PC-9 (cell line): Measurements from ENCODE around the gene PFDN6. TPM values are rescaled to one million over a fixed set of nuclear protein-coding genes. Genes with fewer than 3 reads are reported as not detected.
A peak's percentile ranks its signal among the peaks of the same experiment; 100 is the strongest.

Experiments
- BruUV-seq: library from RNA; stranded (reverse); fragments of 400-500 nt; replicated peaks from 2 replicates; lab custom pipeline; 2021; lab: Mats Ljungman, UMichigan
- CTCF ChIA-PET: fragments of 300-600 bp; sonication (Branson Sonifier 250); formaldehyde crosslinking; loops from one replicate; lab custom pipeline; 2022; ENCODE audit warnings: antibody characterized with exemption; lab: Charles Lee
- POLR2A ChIA-PET: fragments of 300-600 bp; sonication (Branson Sonifier 250); formaldehyde crosslinking; loops from one replicate; lab custom pipeline; 2022; ENCODE audit warnings: antibody characterized with exemption; ENCODE audit not compliant: unreplicated experiment; lab: Charles Lee
- DNase-seq, 2 experiments: peaks; one replicate each; pipeline versions ENCODE4 v3.0.0 to v3.0.0-alpha.2; 2015 to 2022; ENCODE audit warnings: mixed read lengths in 1 of 2
- H2AFZ ChIP-seq: fragments of 200-600 bp; sonication (generic); 2 replicates; pipeline ENCODE4 v1.8.1; 2017; ENCODE audit warnings: antibody characterized with exemption
- H3F3A ChIP-seq: fragments of 200-600 bp; sonication (generic); 2 replicates; pipeline ENCODE4 v1.8.1; 2017; ENCODE audit warnings: antibody characterized with exemption, mild to moderate bottlenecking, low read depth; ENCODE audit not compliant: insufficient read depth
- H3K27ac ChIP-seq: fragments of 200-600 bp; sonication (generic); 2 replicates; pipeline ENCODE4 v1.6.1; 2016; ENCODE audit warnings: mixed run types
- H3K27me3 ChIP-seq: fragments of 200-600 bp; sonication (generic); 2 replicates; pipeline ENCODE4 v1.6.1; 2016; ENCODE audit warnings: low read depth, mixed run types; ENCODE audit not compliant: insufficient read depth
- H3K36me3 ChIP-seq: fragments of 200-600 bp; sonication (generic); 2 replicates; pipeline ENCODE4 v1.6.1; 2016; ENCODE audit warnings: low read depth, mixed run types
- H3K4me1 ChIP-seq: fragments of 200-600 bp; sonication (generic); replicated peaks from 2 replicates; pipeline ENCODE4 v1.6.1; 2016; ENCODE audit warnings: mixed run types; ENCODE audit not compliant: insufficient read depth
- H3K4me2 ChIP-seq: fragments of 200-600 bp; sonication (generic); 2 replicates; pipeline ENCODE4 v1.6.1; 2017; ENCODE audit warnings: mixed run types
- H3K4me3 ChIP-seq: fragments of 200-600 bp; sonication (generic); 2 replicates; pipeline ENCODE4 v1.6.1; 2016; ENCODE audit warnings: mixed run types
- H3K79me2 ChIP-seq: fragments of 200-600 bp; sonication (generic); 2 replicates; pipeline ENCODE4 v1.6.1; 2017; ENCODE audit warnings: low read depth, mixed run types
- H3K9me2 ChIP-seq: fragments of 200-600 bp; sonication (generic); 2 replicates; pipeline ENCODE4 v1.8.1; 2017; ENCODE audit warnings: mild to moderate bottlenecking; ENCODE audit not compliant: insufficient read depth
- H3K9me3 ChIP-seq: fragments of 200-600 bp; sonication (generic); 2 replicates; pipeline ENCODE4 v1.8.1; 2016; ENCODE audit warnings: low read depth; ENCODE audit not compliant: insufficient read depth
- H4K20me1 ChIP-seq: fragments of 200-600 bp; sonication (generic); 2 replicates; pipeline ENCODE4 v1.8.1; 2017; ENCODE audit not compliant: insufficient read depth
- CTCF ChIP-seq: fragments of 200-600 bp; sonication (generic); conservative IDR thresholded peaks from 2 replicates; pipeline ENCODE4 v1.6.1; 2017; ENCODE audit warnings: mixed run types, antibody characterized with exemption, mild to moderate bottlenecking, moderate library complexity
- EZH2 ChIP-seq: fragments of 200-600 bp; sonication (generic); IDR thresholded peaks from 2 replicates; pipeline ENCODE4 v1.8.0; 2017; ENCODE audit warnings: antibody characterized with exemption, low read depth
- intact Hi-C: fragments of 100-400 bp; cut with micrococcal nuclease; formaldehyde crosslinking; loops from one replicate; pipeline ENCODE4 v1.10.0; 2022; ENCODE audit not compliant: unreplicated experiment
- total RNA-seq: library from RNA; stranded (reverse); gene quantifications from 2 replicates; pipeline ENCODE4 v1.2.3, GENCODE V29; 2021

The PFDN6 gene
- total RNA-seq, 1 experiment from 2014 or later: 57.2 TPM

- POLR2A ChIA-PET: interaction anchor here (0.5 to 1.2 kb wide), 17 partner anchors 17 to 1064 kb away, joined by 3 to 25 read pairs (median 5); partner anchors contain the start of genes PFDN6, RGL2, RPS18 and VPS52
- no peaks in the 10 kb centered on the region for H3K9me3 ChIP-seq
- no peaks in the 10 kb centered on the region for H3K9me2 ChIP-seq
- TF ChIP-seq CTCF: no peak
- no peak for TF ChIP-seq EZH2
- peak within 1 kb of the TSS; percentile 49 for H3K4me3 ChIP-seq
- H3K79me2 ChIP-seq: peaks cover 55% of the 10 kb centered on the region
- H3K27ac ChIP-seq: peak within 1 kb of the TSS; percentile 66
- peaks cover 20% of the 10 kb centered on the region; the same call in 1 of the 2 replicates for H3K36me3 ChIP-seq
- H2AFZ ChIP-seq: peak within 1 kb of the TSS; percentile 69
- H4K20me1 ChIP-seq: no peaks in the 10 kb centered on the region
- intact Hi-C loops: loop anchor here (10.0 kb wide), 1 partner anchor 257 kb away; no protein-coding TSS in a partner anchor
- peaks cover 55% of the 10 kb centered on the region for H3F3A ChIP-seq
- peak within 1 kb of the TSS; percentile 97 for H3K4me2 ChIP-seq
- peak; percentile 97 to 98 for DNase-seq
- CTCF ChIA-PET: interaction anchor here (0.6 to 0.7 kb wide), 3 partner anchors 18 to 1126 kb away, joined by 3 to 6 read pairs (median 4); no protein-coding TSS in a partner anchor
- no TSS peak for BruUV-seq
- peaks cover 51% of the 10 kb centered on the region for H3K4me1 ChIP-seq
- no peaks in the 10 kb centered on the region for H3K27me3 ChIP-seq
Measured at GRCh38 chr6:33317669-33318425, 28.4 kb downstream of the PFDN6 start, which contains the start of gene ZBTB22. ZBTB22 (minus strand) TSS chr6:33317744; CDS start chr6:33316916, 828 bp downstream.

- H3K36me3 ChIP-seq: peaks cover 20% of the 10 kb centered on the region; the same call in 1 of the 2 replicates
- H3K79me2 ChIP-seq: peaks cover 49% of the 10 kb centered on the region
- H3K4me2 ChIP-seq: peak overlapping the region; percentile 97
- peaks cover 52% of the 10 kb centered on the region for H3F3A ChIP-seq
- peak overlapping the region; percentile 66 for H3K27ac ChIP-seq
- CTCF ChIA-PET: interaction anchor here (0.7 kb wide), 2 partner anchors 19 to 188 kb away, joined by 3 to 6 read pairs; no protein-coding TSS in a partner anchor
- TF ChIP-seq EZH2 (no peak), CTCF (no peak)
- no peaks in the 10 kb centered on the region for H3K9me2 ChIP-seq
- H4K20me1 ChIP-seq: no peaks in the 10 kb centered on the region
- H3K27me3 ChIP-seq: no peaks in the 10 kb centered on the region
- H2AFZ ChIP-seq: peak overlapping the region; percentile 69; the same call in 1 of the 2 replicates
- no peak for DNase-seq
- no TSS peak for BruUV-seq
- H3K4me1 ChIP-seq: peaks cover 51% of the 10 kb centered on the region
- intact Hi-C loops: loop anchor here (10.0 kb wide), 1 partner anchor 256 kb away; no protein-coding TSS in a partner anchor
- POLR2A ChIA-PET: interaction anchor here (0.5 to 1.1 kb wide), 8 partner anchors 18 to 1064 kb away, joined by 3 to 25 read pairs (median 4); partner anchors contain the start of gene RGL2
- H3K9me3 ChIP-seq: no peaks in the 10 kb centered on the region
- H3K4me3 ChIP-seq: peak overlapping the region; percentile 49
Measured at GRCh38 chr6:33318426-33319073, 29.1 kb downstream of the PFDN6 start.

- peaks cover 20% of the 10 kb centered on the region; the same call in 1 of the 2 replicates for H3K36me3 ChIP-seq
- no peaks in the 10 kb centered on the region for H3K9me3 ChIP-seq
- H3K27me3 ChIP-seq: no peaks in the 10 kb centered on the region
- H2AFZ ChIP-seq: no peak overlapping the region
- H3K4me3 ChIP-seq: no peak overlapping the region
- peaks cover 55% of the 10 kb centered on the region for H3F3A ChIP-seq
- H4K20me1 ChIP-seq: no peaks in the 10 kb centered on the region
- H3K79me2 ChIP-seq: peaks cover 45% of the 10 kb centered on the region
- ChIA-PET POLR2A (no interaction called here), CTCF (interaction anchor here (0.6 kb wide), 2 partner anchors 26 to 391 kb away, joined by 4 read pairs; partner anchors contain the start of gene UQCC2)
- H3K4me1 ChIP-seq: peaks cover 53% of the 10 kb centered on the region
- DNase-seq: no peak
- H3K27ac ChIP-seq: peak overlapping the region; percentile 48
- intact Hi-C loops: loop anchor here (10.0 kb wide), 1 partner anchor 255 kb away; no protein-coding TSS in a partner anchor
- peak overlapping the region; percentile 97 for H3K4me2 ChIP-seq
- H3K9me2 ChIP-seq: no peaks in the 10 kb centered on the region
- BruUV-seq: TSS peak; percentile 38
- TF ChIP-seq CTCF (no peak), EZH2 (no peak)
Measured at GRCh38 chr6:33319939-33320314, 30.5 kb downstream of the PFDN6 start.
